Upper lobe of left lung (tissue), 6 donors: ENCODE data around the gene KCNH1. TPM values are rescaled to one million over a fixed set of nuclear protein-coding genes. Genes with fewer than 3 reads are reported as not detected.

Experiments used
- ATAC-seq, 2 donors: fragments of 200-7000 bp; cut with Tn5 transposase; one replicate each; pipeline ENCODE4 v1.9.1; 2022; ENCODE audit warnings: mild to moderate bottlenecking in 2 of 2, moderate library complexity in 2 of 2; ENCODE audit not compliant: low FRiP score in 2 of 2
- DNase-seq, 2 donors: peaks; one replicate each; pipeline ENCODE4 v3.0.0-alpha.2; 2019 to 2020
- H3K27ac ChIP-seq, 4 donors: fragments of 200-600 bp; sonication (generic); one replicate each; pipeline ENCODE4 v1.5.1; 2016 to 2019
- H3K27me3 ChIP-seq, 4 donors: fragments of 200-600 bp; sonication (generic); one replicate each; pipeline ENCODE4 v1.5.1; 2017 to 2019
- H3K36me3 ChIP-seq, 4 donors: fragments of 200-600 bp; sonication (generic); one replicate each; pipeline ENCODE4 v1.5.1; 2016 to 2019
- H3K4me1 ChIP-seq, 4 donors: fragments of 200-600 bp; sonication (generic); one replicate each; pipeline ENCODE4 v1.5.1; 2018 to 2019
- H3K4me3 ChIP-seq, 4 donors: fragments of 200-600 bp; sonication (generic); one replicate each; pipeline ENCODE4 v1.5.1; 2017 to 2019; ENCODE audit warnings: mild to moderate bottlenecking in 2 of 4, moderate library complexity in 1 of 4
- H3K9me3 ChIP-seq, 4 donors: fragments of 200-600 bp; sonication (generic); one replicate each; pipeline ENCODE4 v1.5.1; 2018 to 2019
- EP300 ChIP-seq, 4 donors: sonication (generic); formaldehyde crosslinking; IDR thresholded peaks; one replicate each; pipeline ENCODE4 v1.5.1; 2017; ENCODE audit warnings: antibody characterized with exemption in 4 of 4, control low read depth in 2 of 4
- POLR2A ChIP-seq, 4 donors: fragments of 450-650 bp; IDR thresholded peaks; one replicate each; pipeline ENCODE4 v1.5.1; 2016 to 2017; ENCODE audit warnings: antibody characterized with exemption in 4 of 4, mild to moderate bottlenecking in 2 of 4
- POLR2AphosphoS5 ChIP-seq, 2 donors: sonication (generic); formaldehyde crosslinking; IDR thresholded peaks; one replicate each; pipeline ENCODE4 v1.5.1; 2017; ENCODE audit warnings: antibody characterized with exemption in 2 of 2
- WGBS, 2 donors: methylation state at CpG; one replicate each; pipeline ENCODE4 v1.1.5; 2017 to 2018; 5-methylcytosine and 5-hydroxymethylcytosine counted together
- total RNA-seq, 6 donors: library from RNA; depleted of rRNA in 4 of 6; stranded (reverse); fragments of >200 nt in 4 of 6; gene quantifications; one replicate each; pipeline versions ENCODE4 v1.1.0 to v1.2.1, GENCODE V29; 2016 to 2021
- TF ChIP-seq, protein P1 (sequence below), 6 experiments: fragments of 450-650 bp in 4 of 6; fragments of 200-600 bp in 2 of 6; sonication (generic) in 2 of 6; IDR thresholded peaks; one replicate each; pipeline ENCODE4 v1.5.1; 2016 to 2019; ENCODE audit warnings: antibody characterized with exemption in 6 of 6
- donor health status: DM: no; HTN: no; CAD: no; lungs with moderate emphysema.
- donor health status: DM: no; HTN: yes; CAD: no; lungs with severe emphysema.

The KCNH1 gene
- total RNA-seq, 6 donors from 2014 or later = 0.09 TPM; not detected in 5

DNA sequence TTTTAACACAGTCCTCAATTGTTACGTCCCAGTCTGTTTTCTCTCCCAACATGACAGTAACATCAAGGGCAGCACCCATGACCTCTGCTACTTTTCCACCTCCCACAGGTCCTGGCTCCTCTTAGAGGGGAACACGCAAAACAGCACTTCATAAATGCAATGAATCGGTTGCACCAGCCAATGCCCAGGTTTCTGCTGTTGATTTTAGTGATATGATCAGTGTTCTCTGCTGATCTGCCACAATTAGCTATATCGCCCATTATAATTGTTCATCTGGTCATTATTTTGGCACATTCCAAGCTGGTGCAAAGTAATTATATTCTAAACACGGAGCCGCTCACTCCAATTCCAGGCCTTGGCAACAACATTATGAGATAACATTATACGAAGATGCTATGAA, 184.5 kb downstream of the KCNH1 start:
- DNase-seq (no peak), ATAC-seq (no peak)
- H3K27ac ChIP-seq = no peak overlapping the region
- no peaks in the 10 kb centered on the region for H3K4me1 ChIP-seq
- no peak for TF ChIP-seq EP300 (IDR thresholded peaks at IDR 0.05)
- TF ChIP-seq, protein P1, sequence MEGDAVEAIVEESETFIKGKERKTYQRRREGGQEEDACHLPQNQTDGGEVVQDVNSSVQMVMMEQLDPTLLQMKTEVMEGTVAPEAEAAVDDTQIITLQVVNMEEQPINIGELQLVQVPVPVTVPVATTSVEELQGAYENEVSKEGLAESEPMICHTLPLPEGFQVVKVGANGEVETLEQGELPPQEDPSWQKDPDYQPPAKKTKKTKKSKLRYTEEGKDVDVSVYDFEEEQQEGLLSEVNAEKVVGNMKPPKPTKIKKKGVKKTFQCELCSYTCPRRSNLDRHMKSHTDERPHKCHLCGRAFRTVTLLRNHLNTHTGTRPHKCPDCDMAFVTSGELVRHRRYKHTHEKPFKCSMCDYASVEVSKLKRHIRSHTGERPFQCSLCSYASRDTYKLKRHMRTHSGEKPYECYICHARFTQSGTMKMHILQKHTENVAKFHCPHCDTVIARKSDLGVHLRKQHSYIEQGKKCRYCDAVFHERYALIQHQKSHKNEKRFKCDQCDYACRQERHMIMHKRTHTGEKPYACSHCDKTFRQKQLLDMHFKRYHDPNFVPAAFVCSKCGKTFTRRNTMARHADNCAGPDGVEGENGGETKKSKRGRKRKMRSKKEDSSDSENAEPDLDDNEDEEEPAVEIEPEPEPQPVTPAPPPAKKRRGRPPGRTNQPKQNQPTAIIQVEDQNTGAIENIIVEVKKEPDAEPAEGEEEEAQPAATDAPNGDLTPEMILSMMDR (IDR thresholded peaks at IDR 0.05) = no peak
- TF ChIP-seq POLR2A (IDR thresholded peaks at IDR 0.05) = no peak
- TF ChIP-seq POLR2AphosphoS5 (IDR thresholded peaks at IDR 0.05) = no peak
- H3K27me3 ChIP-seq = no peaks in the 10 kb centered on the region
- WGBS, 2 donors = 78 to 79% methylated on average over 7 of the region's 7 CpGs
- H3K36me3 ChIP-seq = no peaks in the 10 kb centered on the region
- no peaks in the 10 kb centered on the region for H3K9me3 ChIP-seq
- no peak overlapping the region for H3K4me3 ChIP-seq

DNA sequence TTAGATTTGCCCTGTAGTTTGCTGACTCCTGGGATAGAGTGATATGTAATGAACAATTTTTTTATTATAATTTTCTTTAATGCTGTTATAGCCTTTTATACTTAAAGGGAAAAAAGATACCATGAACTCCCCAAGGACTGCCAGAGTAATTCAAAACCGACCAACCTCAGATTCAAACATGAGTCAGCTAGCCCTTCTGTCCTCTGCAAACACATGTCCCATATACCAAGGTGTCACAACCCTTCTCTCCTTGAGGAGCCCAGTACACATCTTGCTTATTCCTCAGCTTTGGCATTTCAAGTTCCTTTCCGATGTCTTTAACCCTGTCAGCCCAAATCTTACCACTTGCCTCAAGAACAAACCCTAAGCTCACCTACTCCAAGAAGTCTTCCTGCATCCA, 184.9 kb downstream of the KCNH1 start:
- Histone ChIP-seq H3K27ac (no peak overlapping the region), H3K36me3 (no peaks in the 10 kb centered on the region), H3K4me3 (no peak overlapping the region), H3K9me3 (no peaks in the 10 kb centered on the region), H3K4me1 (no peaks in the 10 kb centered on the region), H3K27me3 (no peaks in the 10 kb centered on the region)
- TF ChIP-seq POLR2AphosphoS5 (IDR thresholded peaks at IDR 0.05) = no peak
- no peak for TF ChIP-seq POLR2A (IDR thresholded peaks at IDR 0.05)
- TF ChIP-seq EP300 (IDR thresholded peaks at IDR 0.05) = no peak
- TF ChIP-seq, protein P1 (IDR thresholded peaks at IDR 0.05) = no peak
- DNase-seq (no peak), ATAC-seq (no peak)
- 72 to 79% methylated on average over 2 of the region's 2 CpGs for WGBS, 2 donors

DNA sequence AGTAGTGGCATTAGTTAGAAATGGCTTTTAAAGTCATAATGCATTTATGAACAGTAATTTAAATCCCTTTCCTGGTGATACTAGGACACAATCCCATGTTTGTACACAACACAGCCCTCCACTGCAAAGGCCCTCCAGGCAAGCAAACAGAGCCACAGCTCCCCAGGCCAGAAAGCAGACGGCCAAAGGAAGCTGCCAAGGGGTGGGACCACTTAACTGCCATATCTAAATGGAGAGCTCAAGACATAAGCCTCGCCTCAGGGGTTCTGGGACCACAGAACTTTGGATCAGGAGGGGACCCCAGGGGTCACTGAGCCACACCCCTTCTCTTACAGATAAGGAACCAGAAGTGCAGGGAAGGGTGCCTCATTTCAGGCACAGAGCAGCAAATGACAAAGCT, 189.7 kb downstream of the KCNH1 start:
- Histone ChIP-seq H3K36me3 (no peaks in the 10 kb centered on the region), H3K4me3 (no peak overlapping the region), H3K27ac (no peak overlapping the region), H3K27me3 (no peaks in the 10 kb centered on the region), H3K4me1 (no peaks in the 10 kb centered on the region), H3K9me3 (no peaks in the 10 kb centered on the region)
- WGBS, 2 donors = 18 to 20% methylated on average over 2 of the region's 2 CpGs
- TF ChIP-seq, protein P1 (IDR thresholded peaks at IDR 0.05) = no peak
- TF ChIP-seq POLR2A (IDR thresholded peaks at IDR 0.05) (no peak), POLR2AphosphoS5 (IDR thresholded peaks at IDR 0.05) (no peak), EP300 (IDR thresholded peaks at IDR 0.05) (no peak)
- ATAC-seq (no peak), DNase-seq (no peak)

DNA sequence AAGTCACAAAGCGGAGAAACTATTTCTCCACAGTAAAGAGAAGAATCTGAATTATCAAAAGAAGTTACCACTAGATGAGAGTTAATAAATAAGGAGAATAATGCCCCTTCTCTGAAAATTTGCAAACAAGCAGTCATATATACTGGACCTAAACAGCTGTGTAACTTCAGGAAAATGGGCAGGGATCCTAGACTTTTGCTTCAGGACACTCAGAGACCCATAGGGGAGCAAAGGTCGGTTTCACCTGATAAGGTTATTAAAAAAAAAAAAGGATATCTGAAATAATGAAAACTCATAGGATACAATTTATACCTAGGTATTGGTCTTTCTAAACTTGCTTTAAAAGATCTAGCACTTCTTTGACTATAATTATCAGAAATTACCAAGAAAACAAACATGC, 191.4 kb downstream of the KCNH1 start:
- no peaks in the 10 kb centered on the region for H3K36me3 ChIP-seq
- no peaks in the 10 kb centered on the region for H3K9me3 ChIP-seq
- 78 to 82% methylated on average over 2 of the region's 2 CpGs for WGBS, 2 donors
- DNase-seq = no peak
- H3K4me3 ChIP-seq = no peak overlapping the region
- TF ChIP-seq POLR2A (IDR thresholded peaks at IDR 0.05) = no peak
- TF ChIP-seq, protein P1 (IDR thresholded peaks at IDR 0.05) = no peak
- no peak for ATAC-seq
- H3K4me1 ChIP-seq = no peaks in the 10 kb centered on the region
- H3K27ac ChIP-seq = no peak overlapping the region
- H3K27me3 ChIP-seq = no peaks in the 10 kb centered on the region

DNA sequence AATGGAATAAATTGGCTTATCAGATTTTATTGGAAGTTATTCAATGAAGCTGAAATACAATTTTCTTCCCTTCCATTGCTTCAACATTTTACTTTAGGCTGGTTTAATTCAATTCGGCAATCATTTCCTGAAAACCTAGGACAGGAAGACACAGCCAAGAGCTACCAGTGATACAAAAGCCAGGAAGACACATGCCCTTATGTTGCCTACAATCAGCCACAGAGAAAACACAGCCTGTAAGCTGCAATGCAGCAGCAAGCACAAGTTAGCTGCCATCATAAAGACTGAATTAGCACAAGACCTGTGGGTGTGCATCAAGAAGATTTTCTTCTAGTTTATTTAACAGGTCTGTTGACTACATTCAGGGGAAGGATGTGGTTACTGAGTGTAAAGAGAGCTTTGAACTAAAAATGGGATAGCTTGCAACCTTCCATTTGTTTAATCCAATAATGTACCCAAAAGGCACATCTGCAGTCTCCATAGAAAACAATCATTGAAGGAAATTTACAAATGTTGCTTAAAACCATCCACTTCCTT, 193.8 kb downstream of the KCNH1 start:
- no peaks in the 10 kb centered on the region for H3K27me3 ChIP-seq
- TF ChIP-seq, protein P1 (IDR thresholded peaks at IDR 0.05) = no peak
- TF ChIP-seq EP300 (IDR thresholded peaks at IDR 0.05) (no peak), POLR2AphosphoS5 (IDR thresholded peaks at IDR 0.05) (no peak), POLR2A (IDR thresholded peaks at IDR 0.05) (no peak)
- ATAC-seq (no peak), DNase-seq (no peak)
- H3K4me3 ChIP-seq = no peak overlapping the region
- 30 to 50% methylated on average over 1 of the region's 1 CpG for WGBS, 2 donors
- no peaks in the 10 kb centered on the region for H3K36me3 ChIP-seq
- H3K4me1 ChIP-seq = no peaks in the 10 kb centered on the region
- no peak overlapping the region for H3K27ac ChIP-seq
- H3K9me3 ChIP-seq = no peaks in the 10 kb centered on the region
